ENCODE results near the gene ETFA.

Gene ETFA

GRCh38 chr15:76195506-76196268, 115.6 kb downstream of the ETFA start:
- DNase-seq (ENCODE audit: low spot score), result no peak

DNA sequence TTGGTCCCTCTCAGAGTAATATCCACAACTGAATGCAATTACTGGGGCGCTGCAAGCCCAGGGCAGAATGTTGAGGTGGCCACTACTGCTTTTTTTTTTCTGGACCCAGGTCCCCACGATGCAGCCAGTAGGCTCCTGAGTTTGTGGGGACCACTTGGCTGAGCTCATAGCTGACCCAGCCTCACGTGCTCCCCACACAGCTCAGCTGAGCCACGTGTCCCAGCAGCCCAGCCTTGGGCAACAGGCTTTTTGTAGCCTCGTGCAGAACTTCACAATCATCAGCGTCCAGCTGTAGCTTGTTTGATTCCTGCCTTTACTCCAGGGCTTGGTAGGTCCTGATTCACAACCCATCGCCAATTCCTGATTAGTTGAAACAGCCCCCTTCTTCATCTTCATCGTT, 117.3 kb downstream of the ETFA start:
- DNase-seq (ENCODE audit: low spot score), result no peak

DNA sequence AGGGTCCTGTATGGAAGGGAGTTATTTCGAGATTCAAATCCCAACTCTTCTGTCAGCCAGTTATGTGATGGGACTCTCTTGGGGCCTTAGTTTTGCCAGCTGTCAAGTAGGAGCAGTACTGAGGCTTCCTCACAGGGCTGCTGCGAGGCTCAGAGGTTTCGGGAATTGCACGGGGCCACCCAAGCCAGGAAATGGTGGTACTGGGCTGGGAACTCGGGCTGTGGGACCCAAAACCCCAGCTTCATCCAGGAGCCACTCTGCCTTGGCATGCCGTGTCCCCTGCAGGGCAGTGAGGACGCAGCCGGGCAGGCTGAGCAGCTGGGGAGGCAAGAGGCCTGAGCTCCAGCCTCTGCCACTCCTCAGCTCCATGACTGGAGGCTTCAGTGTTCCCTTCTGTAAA, 118.6 kb downstream of the ETFA start:
- DNase-seq (ENCODE audit: low spot score), result no peak

DNA sequence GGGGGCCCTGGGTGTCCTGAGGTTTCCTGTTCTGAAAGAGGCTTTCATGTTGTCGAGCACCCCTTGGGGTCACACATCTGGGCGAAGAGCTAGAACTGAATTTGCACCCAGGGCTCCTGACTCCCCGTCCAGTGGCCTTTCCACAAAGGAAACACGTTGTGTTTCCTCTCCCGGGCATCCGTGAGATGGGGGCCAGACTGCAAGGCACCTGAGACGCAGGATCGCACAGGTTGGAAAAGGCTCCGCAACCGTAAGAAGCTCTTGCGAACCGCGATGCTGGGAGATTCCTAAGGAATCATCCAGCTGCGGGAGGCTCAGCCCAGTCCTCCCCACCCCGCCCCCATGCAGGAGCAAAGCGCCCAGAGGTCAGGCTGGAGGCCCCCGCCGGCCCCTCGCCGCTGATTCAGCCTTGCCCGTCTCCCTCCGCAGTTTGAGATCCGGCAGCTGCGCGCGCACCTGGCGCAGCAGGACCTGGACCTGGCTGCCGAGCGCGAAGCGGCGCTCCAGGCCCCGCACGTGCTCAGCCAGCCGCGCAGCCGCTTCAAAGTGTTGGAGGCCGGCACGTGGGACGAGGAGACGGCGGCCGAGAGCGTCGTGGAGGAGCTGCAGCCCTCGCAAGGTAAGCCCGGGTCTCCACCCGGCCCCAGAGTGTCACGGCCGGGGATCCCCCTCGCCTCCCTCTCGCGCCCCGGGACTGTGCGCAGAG, 119.6 kb downstream of the ETFA start:
- DNase-seq (ENCODE audit: low spot score), result no peak

GRCh38 chr15:76190751-76191538, 120.3 kb downstream of the ETFA start:
- peak; percentile 86 for DNase-seq (ENCODE audit: low spot score)

DNA sequence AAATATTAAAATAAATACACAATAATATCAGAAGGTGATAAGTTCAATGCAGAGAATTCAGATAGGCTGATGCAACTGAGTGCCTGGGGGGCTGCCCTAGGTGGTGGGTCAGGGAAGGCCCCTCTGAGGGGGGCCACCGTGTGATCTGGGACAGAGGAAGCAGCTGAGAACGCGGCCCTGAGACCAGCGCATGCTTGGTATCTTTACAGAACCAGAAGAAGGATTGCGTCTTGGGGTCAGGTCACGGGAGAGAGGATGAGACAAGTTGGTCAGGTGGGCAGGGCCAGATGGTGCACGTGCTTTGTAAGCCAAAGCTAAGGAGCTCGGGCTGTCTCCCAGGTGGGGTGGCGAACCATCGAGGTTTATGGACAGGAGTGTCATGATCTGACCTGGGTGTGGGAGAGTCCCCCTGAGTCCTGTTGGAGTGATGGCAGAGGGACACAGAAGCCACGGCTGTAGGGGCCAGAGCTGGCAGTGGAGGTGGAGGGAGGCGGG, 121.2 kb downstream of the ETFA start:
- DNase-seq (ENCODE audit: low spot score), result no peak

- DNase-seq (ENCODE audit: low spot score), result no peak
These were observed 122.2 kb downstream of the ETFA start for GRCh38 chr15:76189106-76189505.

GRCh38 chr15:76187163-76187562, 124.1 kb downstream of the ETFA start:
- no peak for DNase-seq (ENCODE audit: low spot score)

GRCh38 chr15:76185716-76186115, 125.6 kb downstream of the ETFA start:
- DNase-seq (ENCODE audit: low spot score), result no peak

DNA sequence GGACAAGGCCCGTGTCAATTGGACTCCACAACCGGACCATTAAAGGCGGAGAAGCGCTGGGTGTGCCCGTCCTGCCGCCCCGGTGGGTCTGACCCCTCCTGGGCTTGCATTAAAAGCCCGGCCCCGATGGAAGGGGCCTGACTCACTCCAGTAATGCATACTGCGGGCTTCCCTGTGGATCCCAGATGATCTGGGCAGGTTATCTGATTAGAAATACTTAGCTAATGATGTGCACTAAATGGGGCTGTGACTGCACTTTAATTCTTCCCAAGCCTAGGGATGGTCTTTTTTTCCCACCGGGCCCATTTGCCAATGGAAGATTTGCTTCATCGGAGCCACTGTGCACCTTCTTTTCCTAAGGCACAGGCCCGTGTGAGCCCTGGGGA, 126.6 kb downstream of the ETFA start:
- DNase-seq (ENCODE audit: low spot score), result no peak

GRCh38 chr15:76183930-76184649, 127.2 kb downstream of the ETFA start:
- no peak for DNase-seq (ENCODE audit: low spot score)

GRCh38 chr15:76181705-76182107, 129.6 kb downstream of the ETFA start:
- no peak for DNase-seq (ENCODE audit: low spot score)

DNA sequence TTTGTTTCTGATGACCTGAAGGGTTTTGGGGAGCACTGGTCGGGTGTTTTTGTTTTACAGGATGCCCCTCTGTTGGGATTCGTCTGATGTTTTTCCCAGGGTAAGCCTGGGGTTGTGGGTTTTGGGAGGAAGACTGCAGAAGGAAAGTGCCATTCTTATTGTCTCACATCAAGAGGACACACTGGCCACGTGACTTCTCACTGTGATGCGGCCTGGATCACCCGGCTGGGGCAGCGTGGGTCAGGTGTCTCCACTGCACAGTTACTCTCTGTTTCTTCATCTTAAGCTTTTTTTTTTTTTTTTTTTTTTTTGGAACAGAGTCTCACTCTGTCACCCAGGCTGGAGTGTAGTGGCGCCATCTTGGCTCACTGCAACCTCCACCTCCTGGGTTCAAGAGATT, 130.9 kb downstream of the ETFA start:
- no peak for DNase-seq (ENCODE audit: low spot score)

GRCh38 chr15:76179023-76179422, 132.2 kb downstream of the ETFA start:
- no peak for DNase-seq (ENCODE audit: low spot score)

DNA sequence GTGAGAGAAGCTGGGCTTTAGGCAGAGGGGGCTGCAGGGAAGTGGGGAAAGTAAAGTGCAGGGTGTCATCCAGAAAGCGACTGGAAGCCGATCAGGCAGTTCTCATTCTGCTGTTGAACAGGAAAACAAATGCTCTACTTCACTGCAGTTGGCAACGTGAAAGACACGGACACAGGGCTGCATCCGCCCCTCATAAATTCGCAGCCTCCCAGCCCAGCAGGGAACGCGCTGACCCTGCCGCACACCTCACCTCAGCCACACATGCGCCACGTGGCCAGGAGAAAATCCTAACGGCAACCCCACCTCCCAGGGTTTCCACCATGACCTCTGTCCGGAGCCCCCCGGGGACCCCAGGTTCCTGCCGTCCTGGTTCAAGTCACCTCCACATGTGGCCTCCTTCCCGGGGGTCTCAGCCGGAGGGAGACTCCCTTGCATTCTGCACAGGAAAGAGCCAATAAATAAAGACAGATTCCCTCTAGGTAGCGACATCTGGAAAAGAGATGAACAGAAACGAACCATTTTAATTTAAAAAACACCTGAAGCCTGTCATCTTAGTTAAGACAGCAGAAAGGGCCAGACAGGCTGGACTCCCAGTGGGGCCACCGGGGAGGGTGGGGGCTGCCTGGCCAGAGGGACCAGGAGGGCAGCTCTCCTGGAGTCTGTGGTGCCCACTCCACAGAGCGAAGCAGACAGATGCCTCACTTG, 132.8 kb downstream of the ETFA start:
- DNase-seq (ENCODE audit: low spot score), result no peak

GRCh38 chr15:76177491-76178040, 133.7 kb downstream of the ETFA start:
- DNase-seq (ENCODE audit: low spot score), result no peak

DNA sequence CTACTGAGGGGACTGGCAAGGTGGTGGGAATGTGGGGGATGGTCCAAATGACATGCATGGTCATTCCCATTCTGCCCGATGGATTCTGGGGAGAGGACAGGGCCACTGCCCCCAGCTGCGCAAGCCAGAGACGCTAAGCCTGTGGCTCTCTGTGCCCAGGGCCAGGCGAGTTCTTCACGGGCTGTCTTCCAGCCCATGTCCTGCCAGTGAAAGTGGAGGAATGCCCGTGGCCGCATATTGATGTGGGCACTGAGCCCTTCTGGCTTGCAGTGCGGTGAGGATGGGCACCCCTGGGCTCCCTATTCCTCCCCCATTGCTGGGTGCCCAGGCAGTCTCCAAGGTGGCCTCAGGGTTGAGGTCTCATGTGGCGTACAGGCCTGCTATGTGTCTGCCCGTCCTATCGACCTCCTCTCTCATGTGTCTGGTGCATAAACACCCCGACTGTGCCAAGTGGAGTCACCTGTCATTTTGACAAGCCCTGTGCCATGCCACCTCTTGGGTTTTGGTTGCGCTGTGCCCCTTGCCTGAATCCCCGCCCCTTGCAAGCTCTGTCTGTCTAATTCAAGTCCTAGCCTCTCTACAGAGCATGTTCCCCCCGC, 134.7 kb downstream of the ETFA start:
- DNase-seq (ENCODE audit: low spot score), result no peak

GRCh38 chr15:76176059-76176458, 135.2 kb downstream of the ETFA start:
- DNase-seq (ENCODE audit: low spot score), result no peak

DNA sequence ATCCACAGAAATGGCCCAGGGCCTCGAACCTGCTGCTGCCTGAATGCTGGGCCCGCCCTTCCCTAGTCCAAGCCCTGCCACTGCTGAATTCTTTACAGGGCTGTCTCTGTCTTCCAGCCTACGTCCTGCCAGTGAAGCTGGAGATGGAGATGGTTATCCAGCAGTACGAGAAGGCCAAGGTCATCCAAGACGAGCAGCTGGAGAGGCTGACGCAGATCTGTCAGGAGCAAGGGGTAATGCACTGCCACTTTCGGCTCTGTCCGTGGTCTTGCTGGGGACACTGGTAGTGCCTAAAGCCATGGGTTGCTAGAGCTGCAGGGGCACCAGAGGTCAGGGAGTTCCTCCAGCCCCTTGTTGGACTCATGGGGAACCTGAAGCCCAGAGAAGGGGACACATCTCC, 135.8 kb downstream of the ETFA start:
- DNase-seq (ENCODE audit: low spot score), result no peak

GRCh38 chr15:76174654-76175053, 136.6 kb downstream of the ETFA start:
- no peak for DNase-seq (ENCODE audit: low spot score)

Measured in Ammon's horn (tissue), 1 donor.